ENCODE measurements around the gene ITGA1. TPM values are rescaled to one million over a fixed set of nuclear protein-coding genes. Genes with fewer than 3 reads are reported as not detected.

ITGA1 gene
- total RNA-seq, 4 donors from 2014 or later = 5.7 to 20.4 (median 12.4) TPM

DNA sequence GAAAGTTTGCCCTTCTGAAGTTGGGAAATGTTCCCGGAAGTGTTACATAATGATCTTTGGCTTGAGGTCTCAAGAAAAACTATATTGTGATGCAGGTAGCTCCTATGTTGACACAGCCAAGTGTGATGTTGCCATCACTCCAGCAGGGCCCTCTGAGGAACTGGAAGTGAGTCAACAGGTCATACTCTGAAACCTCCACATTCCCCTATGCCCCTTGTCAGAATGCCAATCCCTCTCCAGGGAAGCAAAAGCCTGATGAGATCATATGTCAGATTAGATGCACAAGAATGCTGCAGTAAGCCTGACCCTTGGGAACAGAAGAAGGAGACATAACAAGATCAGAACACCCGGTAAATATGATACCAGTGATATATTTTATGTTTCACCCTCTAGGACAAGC lies 134.7 kb downstream of the ITGA1 start:
- no peak for ATAC-seq
- no peak for DNase-seq
- in situ Hi-C loops (cut with MboI; ENCODE audit: low sequenced_read_pairs in 4 of 4) = loop anchor here in 2 of 4 donors (25.0 kb wide), 2 partner anchors 135 to 235 kb away; partner anchors contain the start of genes ITGA1 (in 1 of the 2) and PELO (in 1 of the 2)
- Histone ChIP-seq H3K27me3 (no peaks in the 10 kb centered on the region), H3K4me1 (no peaks in the 10 kb centered on the region), H3K27ac (no peak overlapping the region), H3K36me3 (peaks cover 0 to 6% of the 10 kb centered on the region in 2 donors), H3K9me3 (no peaks in the 10 kb centered on the region), H3K4me3 (no peak overlapping the region)
- TF ChIP-seq, protein P1, sequence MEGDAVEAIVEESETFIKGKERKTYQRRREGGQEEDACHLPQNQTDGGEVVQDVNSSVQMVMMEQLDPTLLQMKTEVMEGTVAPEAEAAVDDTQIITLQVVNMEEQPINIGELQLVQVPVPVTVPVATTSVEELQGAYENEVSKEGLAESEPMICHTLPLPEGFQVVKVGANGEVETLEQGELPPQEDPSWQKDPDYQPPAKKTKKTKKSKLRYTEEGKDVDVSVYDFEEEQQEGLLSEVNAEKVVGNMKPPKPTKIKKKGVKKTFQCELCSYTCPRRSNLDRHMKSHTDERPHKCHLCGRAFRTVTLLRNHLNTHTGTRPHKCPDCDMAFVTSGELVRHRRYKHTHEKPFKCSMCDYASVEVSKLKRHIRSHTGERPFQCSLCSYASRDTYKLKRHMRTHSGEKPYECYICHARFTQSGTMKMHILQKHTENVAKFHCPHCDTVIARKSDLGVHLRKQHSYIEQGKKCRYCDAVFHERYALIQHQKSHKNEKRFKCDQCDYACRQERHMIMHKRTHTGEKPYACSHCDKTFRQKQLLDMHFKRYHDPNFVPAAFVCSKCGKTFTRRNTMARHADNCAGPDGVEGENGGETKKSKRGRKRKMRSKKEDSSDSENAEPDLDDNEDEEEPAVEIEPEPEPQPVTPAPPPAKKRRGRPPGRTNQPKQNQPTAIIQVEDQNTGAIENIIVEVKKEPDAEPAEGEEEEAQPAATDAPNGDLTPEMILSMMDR (IDR thresholded peaks at IDR 0.05 in 4 of 5, conservative IDR thresholded peaks at IDR 0.05 in 1 of 5) = no peak
- intact Hi-C loops (cut with DNase I; ENCODE audit: low total_unique reads) = no loop called here

DNA sequence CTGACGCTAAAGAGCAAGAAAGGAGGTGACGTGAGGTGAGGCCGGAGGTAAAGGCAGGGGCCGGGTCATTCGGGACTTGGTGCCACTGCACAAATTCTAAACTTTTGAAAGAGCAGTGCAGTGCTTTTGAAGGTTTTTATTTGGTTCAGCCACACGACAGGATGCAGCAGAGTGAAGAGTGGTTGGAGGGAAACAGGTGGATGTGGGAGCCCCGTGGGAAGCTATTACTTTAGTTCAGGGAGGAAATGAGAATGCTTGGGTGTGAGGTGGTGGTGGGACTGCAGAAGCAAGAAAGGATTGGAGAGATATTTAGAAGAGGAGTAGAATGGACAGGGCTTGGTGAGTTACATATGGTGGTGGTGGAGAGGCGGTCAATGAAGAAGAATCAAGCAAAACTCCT lies 136.7 kb downstream of the ITGA1 start:
- H3K4me1 ChIP-seq = no peaks in the 10 kb centered on the region
- no peak for TF ChIP-seq POLR2A (IDR thresholded peaks at IDR 0.05)
- TF ChIP-seq, protein P1 (IDR thresholded peaks at IDR 0.05 in 4 of 5, conservative IDR thresholded peaks at IDR 0.05 in 1 of 5) = no peak
- no peak overlapping the region for H3K27ac ChIP-seq
- H3K4me3 ChIP-seq = no peak overlapping the region
- ATAC-seq = no peak
- in situ Hi-C loops (cut with MboI; ENCODE audit: low sequenced_read_pairs in 4 of 4) (loop anchor here in 2 of 4 donors (25.0 kb wide), 2 partner anchors 137 to 237 kb away; partner anchors contain the start of genes ITGA1 (in 1 of the 2) and PELO (in 1 of the 2)), intact Hi-C loops (cut with DNase I; ENCODE audit: low total_unique reads) (no loop called here)
- H3K9me3 ChIP-seq = no peaks in the 10 kb centered on the region
- DNase-seq = no peak
- H3K36me3 ChIP-seq = peaks cover 0 to 6% of the 10 kb centered on the region in 2 donors
- no peaks in the 10 kb centered on the region for H3K27me3 ChIP-seq

DNA sequence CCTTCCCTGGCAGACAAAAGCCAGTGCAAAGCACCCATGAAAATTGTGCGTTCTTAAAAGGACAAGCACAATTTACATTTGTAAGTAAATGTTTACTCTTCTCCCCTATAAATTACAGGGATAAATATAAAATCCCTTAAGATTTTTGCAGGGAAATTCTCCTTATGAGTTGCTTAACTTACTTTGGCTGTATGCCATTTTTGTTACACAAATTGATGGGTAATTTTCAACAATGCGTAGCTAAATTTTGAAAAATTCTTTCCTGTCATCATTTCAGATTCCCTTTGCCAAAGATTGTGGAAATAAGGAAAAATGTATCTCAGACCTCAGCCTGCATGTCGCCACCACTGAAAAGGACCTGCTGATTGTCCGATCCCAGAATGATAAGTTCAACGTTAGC lies 137.3 kb downstream of the ITGA1 start:
- DNase-seq = no peak
- Histone ChIP-seq H3K27ac (no peak overlapping the region), H3K4me3 (no peak overlapping the region), H3K36me3 (peaks cover 0 to 6% of the 10 kb centered on the region in 2 donors), H3K9me3 (no peaks in the 10 kb centered on the region), H3K27me3 (no peaks in the 10 kb centered on the region), H3K4me1 (no peaks in the 10 kb centered on the region)
- TF ChIP-seq, protein P1 (IDR thresholded peaks at IDR 0.05 in 4 of 5, conservative IDR thresholded peaks at IDR 0.05 in 1 of 5) = no peak
- no peak for TF ChIP-seq POLR2A (IDR thresholded peaks at IDR 0.05)
- no peak for ATAC-seq
- intact Hi-C loops (cut with DNase I; ENCODE audit: low total_unique reads) (no loop called here), in situ Hi-C loops (cut with MboI; ENCODE audit: low sequenced_read_pairs in 4 of 4) (no loop called here)

DNA sequence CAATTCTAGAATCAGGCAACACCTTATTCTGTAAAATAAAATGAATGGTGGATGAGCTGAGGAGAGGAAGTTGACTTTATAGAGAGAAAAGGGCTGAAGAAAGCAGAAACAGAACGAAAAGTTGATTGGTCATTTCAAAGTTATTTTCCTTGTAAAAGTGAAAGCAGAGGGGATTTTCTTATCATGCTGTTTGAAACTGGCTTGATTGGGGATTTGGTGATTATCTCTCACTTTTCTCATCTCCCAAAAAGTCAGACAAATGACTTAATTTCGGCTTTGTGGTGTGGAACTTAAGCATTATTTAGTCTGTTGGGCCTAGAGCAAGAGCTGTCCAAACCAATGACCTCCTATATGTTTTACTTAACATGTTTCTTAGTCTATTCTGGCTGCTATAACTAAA lies 141.0 kb downstream of the ITGA1 start:
- Histone ChIP-seq H3K9me3 (no peaks in the 10 kb centered on the region), H3K36me3 (peaks cover 0 to 5% of the 10 kb centered on the region in 2 donors), H3K27ac (no peak overlapping the region), H3K27me3 (no peaks in the 10 kb centered on the region), H3K4me3 (no peak overlapping the region), H3K4me1 (no peaks in the 10 kb centered on the region)
- intact Hi-C loops (cut with DNase I; ENCODE audit: low total_unique reads) (no loop called here), in situ Hi-C loops (cut with MboI; ENCODE audit: low sequenced_read_pairs in 4 of 4) (no loop called here)
- DNase-seq (no peak), ATAC-seq (no peak)
- no peak for TF ChIP-seq POLR2A (IDR thresholded peaks at IDR 0.05)
- TF ChIP-seq, protein P1 (IDR thresholded peaks at IDR 0.05 in 4 of 5, conservative IDR thresholded peaks at IDR 0.05 in 1 of 5) = no peak

DNA sequence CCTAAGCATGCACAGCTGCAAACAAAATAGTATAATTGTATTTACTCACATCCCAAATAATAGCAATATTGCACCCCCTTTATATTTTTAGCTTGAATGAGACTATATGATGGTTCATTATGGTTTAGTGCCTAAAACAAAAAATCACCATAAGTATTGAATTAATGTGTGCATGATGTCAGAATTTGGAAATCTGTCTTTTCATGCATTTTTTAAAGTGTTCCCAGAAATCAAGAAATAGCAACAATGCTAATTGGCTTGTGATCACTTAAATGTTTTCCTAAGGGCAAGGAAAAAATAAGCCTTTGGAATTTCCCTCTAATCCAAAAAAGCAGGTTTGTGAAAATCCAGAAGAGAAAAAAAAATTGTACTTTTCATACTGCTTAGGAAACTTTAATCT lies 150.5 kb downstream of the ITGA1 start:
- ATAC-seq (no peak), DNase-seq (no peak)
- Histone ChIP-seq H3K4me3 (no peak overlapping the region), H3K36me3 (no peaks in the 10 kb centered on the region), H3K9me3 (no peaks in the 10 kb centered on the region), H3K4me1 (no peaks in the 10 kb centered on the region), H3K27me3 (no peaks in the 10 kb centered on the region), H3K27ac (no peak overlapping the region)
- intact Hi-C loops (cut with DNase I; ENCODE audit: low total_unique reads) (no loop called here), in situ Hi-C loops (cut with MboI; ENCODE audit: low sequenced_read_pairs in 4 of 4) (no loop called here)
- TF ChIP-seq, protein P1 (IDR thresholded peaks at IDR 0.05 in 4 of 5, conservative IDR thresholded peaks at IDR 0.05 in 1 of 5) = no peak
- TF ChIP-seq POLR2A (IDR thresholded peaks at IDR 0.05) = no peak
